NCI-H82 (cell line): ENCODE results near the gene KMT5C.

Source experiments
- DNase-seq: peaks from one replicate; lab custom pipeline; 2025; lab: John Stamatoyannopoulos, UW

The KMT5C gene

DNA sequence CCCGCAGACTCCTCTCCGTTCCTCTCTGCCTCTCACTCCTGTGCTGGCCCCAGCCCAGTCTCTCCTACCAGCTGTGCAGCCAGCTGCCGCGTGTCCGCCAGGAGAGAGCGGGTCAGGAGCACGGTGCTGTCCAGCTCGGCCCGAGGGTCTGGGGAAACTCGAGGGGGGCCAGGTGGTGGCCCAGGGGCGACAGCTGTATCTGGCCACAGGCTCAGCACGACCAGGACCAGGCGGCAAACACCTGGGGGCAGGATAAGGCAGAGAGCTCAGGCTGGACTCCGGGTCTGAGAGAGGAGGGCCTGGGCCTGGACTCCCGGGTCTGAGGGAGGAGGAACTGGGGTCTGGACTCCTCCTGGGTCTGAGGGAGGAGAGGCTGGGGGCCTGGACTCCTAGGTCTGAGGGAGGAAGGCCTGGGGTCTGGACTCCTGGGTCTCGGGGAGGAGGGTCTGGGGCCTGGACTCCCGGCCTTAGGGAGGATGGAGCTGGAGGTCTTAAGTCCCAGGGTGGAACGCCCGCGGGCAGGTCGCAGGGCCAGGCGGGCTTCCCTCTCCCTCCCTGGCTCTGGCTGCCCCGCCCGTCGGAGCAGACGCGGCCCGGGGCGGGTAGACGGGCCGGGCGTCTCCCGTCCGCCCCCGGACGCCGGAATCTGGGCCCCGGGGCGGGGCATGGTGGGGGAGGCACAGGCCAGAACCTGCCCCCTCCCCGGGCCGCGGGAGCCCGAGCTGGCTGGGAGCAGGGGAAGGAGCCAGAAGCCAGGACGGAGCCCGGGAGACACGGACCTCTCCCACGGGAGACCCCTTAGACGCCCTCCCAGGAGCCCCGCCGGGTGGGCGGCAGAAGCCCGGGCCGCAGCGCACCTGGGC lies 29.3 kb downstream of the KMT5C start:
- DNase-seq = peak; percentile 37

DNA sequence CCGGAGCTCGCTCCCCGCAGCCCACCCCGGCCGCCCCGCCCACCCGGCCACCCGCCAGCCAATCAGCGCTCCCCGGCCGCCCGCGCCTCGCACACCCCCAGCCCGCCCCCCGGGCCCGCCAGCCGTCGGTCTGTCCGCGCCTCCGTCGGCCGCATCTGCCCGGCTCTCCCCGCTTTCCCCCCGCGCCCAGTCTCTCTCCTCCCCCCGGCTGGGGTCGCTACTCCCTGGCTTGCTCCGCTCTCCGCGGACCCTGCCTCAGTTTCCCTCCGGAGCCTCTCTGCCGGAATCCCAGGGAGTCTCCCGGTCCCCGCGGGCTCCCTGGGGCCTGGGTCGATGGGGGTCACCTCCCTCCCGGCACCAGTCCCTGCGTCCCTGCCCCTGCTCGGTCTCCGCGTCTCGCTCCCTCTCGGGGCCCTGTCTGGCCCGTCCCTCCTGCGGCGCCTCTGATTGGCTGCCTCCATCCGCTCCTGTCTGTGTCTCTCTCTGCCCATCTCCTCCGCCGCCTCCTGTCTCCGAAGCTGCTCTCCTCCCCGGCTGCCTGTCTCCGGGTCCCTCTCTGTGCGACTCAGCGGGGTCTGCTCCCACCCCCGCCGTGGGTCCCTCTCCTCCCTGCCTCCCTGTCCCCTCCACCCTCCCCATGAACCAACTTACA lies 30.1 kb downstream of the KMT5C start:
- DNase-seq = peak; percentile 82

- no peak for DNase-seq
Observed at GRCh38 chr19:55370305-55370988, 30.8 kb downstream of the KMT5C start, which contains the start of gene IL11. TSS of gene IL11 (minus strand) at chr19:55370463. CDS start at chr19:55370310, 153 bp downstream.

- DNase-seq = no peak
Observed at GRCh38 chr19:55372316-55373081, 32.8 kb downstream of the KMT5C start.

- no peak for DNase-seq
Observed at GRCh38 chr19:55373306-55373992, 33.8 kb downstream of the KMT5C start.

DNA sequence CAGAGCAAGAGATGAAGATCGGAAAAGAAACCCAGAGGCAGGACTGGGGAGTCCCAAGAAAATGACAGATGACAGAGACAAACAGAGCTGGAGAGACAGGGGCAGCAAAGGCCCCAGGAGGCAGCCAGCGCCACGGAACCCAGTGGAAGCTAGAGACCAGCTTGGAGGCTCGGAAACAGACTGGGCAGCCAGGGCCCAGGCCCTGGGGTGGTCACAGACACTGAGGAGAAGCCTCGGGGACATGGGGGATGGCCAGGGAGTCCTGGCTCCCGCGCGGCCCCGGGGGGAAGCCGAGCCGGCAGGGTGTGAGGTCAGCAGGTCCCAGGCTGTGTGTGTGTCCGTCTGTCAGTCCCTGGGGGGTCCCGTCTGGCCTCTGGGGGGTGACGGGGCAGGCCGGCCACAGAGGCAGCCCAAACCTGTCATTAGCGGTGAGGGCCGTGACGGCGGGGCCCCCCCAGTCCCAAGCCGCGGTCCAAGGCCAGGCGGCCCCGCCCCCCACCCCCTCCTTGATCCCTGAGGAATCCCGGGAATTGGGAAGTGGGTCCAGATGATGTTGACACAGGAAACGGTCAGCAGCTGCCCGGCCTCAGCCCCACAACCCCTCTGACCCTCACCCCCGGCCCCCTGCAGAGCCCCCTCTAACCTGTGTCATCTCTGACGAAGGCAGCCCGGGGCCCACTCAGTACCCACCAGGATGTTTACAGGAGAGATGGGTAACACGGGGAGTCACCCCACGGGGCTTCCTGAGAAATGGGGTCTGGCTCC lies 34.5 kb downstream of the KMT5C start:
- no peak for DNase-seq

GRCh38 chr19:55376241-55376933 lies 36.7 kb downstream of the KMT5C start, which contains the start of gene TMEM190:
TSS of gene TMEM190 (plus strand) at chr19:55376826. CDS start at chr19:55376854, 28 bp downstream.
- no peak for DNase-seq

DNA sequence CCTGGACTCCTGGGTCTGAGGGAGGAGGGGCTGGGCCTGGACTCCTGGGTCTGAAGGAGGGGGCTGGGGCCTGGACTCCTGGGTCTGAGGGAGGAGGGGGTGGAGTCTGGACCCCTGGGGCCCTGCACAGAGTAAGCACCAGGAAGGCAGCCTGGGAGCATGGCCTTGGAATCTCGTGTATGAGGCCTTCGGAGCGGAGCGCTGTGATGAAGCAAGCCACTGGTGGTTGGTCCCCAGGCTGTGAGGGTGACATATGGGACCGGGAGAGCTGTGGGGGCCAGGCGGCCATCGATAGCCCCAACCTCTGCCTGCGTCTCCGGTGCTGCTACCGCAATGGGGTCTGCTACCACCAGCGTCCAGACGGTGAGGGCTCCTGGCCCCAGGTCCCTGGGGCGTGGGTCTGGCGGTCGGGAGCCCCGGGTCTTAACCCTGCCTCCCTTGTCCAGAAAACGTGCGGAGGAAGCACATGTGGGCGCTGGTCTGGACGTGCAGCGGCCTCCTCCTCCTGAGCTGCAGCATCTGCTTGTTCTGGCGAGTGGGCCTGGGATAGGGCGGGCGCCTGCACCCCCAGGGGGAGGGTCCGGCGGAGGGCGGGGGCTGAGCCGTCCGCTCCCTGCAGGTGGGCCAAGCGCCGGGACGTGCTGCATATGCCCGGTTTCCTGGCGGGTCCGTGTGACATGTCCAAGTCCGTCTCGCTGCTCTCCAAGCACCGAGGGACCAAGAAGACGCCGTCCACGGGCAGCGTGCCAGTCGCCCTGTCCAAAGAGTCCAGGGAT lies 37.9 kb downstream of the KMT5C start:
- DNase-seq = peak; percentile 56

DNA sequence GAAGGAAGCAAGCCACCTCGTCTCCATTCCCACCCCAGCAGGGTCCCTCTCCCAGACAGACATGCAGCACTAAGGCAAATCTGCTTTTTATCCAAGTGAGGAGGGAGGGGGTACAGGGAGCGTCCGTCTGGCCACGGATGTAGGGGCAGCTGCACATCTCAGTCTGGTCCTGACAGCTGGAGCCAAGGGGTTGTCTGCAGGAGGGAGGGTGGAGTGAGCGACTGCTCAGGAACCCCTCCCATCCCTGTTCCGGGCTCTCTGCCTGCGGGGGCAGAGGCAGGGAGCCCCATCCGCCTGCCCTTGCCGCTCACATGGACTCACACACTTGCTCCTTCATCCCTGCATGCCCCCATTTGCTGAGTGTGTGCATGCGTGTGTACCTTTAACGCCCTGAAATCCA lies 39.5 kb downstream of the KMT5C start:
- peak; percentile 86 for DNase-seq

DNA sequence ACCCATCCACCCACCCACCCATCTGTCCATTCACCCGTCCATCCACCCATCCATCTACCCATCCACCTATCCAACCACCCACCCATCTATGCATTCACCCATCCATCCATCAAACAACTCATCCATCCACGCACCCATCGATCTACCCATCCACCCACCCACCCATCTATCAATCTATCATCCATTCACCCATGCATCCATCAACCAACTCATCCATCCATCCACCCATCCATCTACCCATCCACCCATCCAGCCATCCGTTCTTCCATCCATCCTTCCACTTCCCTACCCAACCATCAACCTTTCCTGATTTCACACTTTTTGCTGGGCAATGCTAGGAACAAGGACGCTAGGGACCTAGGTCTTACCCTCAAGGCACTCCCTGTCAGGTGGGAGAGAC lies 42.3 kb downstream of the KMT5C start:
- no peak for DNase-seq

DNA sequence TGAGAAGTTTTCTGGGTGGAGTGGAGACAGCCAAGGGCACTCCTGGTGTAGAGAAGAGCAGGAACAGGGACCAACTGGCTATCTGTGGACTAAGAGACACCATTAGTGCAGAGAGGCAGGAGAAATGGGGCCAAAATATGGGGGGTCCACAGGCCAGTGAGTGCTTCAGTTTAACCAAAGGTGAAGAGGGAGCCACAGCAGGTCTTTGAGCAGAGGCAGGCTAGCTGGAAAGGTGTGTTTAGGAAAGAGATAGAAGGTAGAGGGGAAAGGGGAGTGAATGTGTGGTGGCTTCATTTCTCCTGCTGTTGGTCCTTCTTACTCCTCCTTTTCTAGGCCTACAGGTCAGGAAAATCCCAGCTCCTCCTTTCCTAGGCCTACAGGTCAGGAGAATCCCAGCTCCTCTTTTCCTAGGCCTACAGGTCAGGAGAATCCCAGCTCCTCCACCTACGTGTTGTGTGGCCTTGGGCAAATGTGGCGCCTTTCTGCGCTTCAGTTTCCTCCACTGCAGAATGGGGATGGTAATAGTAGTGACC lies 42.9 kb downstream of the KMT5C start:
- DNase-seq = no peak

DNA sequence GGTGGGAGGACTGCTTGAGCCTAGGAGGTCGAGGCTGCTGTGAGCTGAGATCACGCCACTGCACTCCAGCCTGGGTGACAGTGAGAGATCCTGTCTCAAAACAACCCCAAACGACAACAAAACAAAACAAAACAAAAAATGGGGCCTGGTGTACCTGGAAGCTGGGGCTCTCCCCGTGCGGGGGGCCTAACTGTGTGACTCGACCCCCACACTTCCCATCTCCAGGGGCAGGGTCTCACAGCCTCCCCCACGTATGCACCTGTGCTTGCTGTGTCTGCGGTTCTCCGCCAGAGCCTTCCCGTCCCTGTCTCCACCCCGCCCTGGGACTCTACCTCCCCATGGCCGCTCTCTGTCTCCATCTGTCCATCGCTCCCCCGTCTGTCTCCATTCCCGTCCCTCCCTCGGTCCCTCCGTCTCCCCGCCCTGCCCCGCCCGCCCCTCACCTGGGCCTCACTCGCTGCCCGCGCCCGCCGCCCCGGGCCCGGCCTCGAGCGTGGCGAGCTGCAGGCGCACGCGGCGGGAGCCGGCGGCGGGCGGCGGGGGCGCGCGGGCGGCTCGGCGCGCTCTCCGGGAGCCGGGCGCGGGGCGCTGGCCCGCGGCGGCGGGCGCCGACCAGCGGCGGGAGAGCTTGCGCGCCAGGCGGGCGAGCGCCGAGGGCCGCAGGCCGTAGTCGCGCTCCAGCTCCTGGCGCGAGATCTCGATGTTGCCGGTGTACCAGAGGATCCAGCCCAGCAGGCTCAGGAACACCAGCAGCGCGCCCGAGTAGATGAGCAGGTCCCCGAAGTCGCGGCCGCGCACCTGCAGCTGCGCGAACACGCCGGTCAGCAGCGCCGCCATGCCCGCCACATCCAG lies 43.8 kb downstream of the KMT5C start:
- peak; percentile 69 for DNase-seq

- DNase-seq = peak; percentile 65
Observed at GRCh38 chr19:55384131-55384919, 44.6 kb downstream of the KMT5C start, which contains the start of gene TMEM238. TSS of gene TMEM238 (minus strand) at chr19:55384292. CDS start at chr19:55384259, 33 bp downstream.

GRCh38 chr19:55384920-55385723 lies 45.4 kb downstream of the KMT5C start:
- DNase-seq = peak; percentile 99

- peak; percentile 99 for DNase-seq
Observed at GRCh38 chr19:55385724-55386492, 46.2 kb downstream of the KMT5C start, which contains the start of gene RPL28. TSS of gene RPL28 (plus strand) at chr19:55385932. CDS start at chr19:55386358, 426 bp downstream.
